Choroid plexus epithelial cell (primary cell): Measurements from ENCODE around the gene RIMKLB.

Experiments
- DNase-seq: peaks from one replicate; pipeline ENCODE4 v3.0.0-alpha.2; 2010; ENCODE audit warnings: low read depth
- H3K4me3 ChIP-seq: 2 replicates; pipeline ENCODE4 v1.5.1; 2011; ENCODE audit warnings: low read depth, mild to moderate bottlenecking, control low read depth, low read length, moderate library complexity
- TF ChIP-seq, protein P1 (sequence below): conservative IDR thresholded peaks from 2 replicates; pipeline ENCODE4 v1.5.1; 2011; ENCODE audit warnings: low read depth, mild to moderate bottlenecking, control low read depth, inconsistent platforms, low read length, moderate library complexity

RIMKLB gene

DNA sequence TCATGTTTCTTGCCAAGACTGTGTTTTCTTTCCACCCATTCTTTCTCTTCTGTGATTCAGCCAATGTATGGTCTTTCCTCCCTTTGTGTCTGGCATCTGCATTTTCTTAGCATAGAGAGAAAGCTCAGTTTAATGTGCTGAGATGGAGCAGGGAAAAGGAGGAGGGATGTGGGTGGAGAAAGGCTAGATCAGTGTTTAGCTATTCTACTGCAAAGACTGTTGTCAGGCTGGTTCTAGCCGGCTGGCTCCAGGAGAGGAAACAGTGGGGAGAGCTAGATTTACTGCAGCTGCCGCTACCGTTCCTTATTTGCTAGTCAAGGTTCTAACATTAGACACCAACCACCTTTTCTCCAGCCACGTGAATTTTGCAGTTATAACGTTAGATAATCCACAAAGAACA lies 5.2 kb upstream of the RIMKLB start:
- TF ChIP-seq, protein P1, sequence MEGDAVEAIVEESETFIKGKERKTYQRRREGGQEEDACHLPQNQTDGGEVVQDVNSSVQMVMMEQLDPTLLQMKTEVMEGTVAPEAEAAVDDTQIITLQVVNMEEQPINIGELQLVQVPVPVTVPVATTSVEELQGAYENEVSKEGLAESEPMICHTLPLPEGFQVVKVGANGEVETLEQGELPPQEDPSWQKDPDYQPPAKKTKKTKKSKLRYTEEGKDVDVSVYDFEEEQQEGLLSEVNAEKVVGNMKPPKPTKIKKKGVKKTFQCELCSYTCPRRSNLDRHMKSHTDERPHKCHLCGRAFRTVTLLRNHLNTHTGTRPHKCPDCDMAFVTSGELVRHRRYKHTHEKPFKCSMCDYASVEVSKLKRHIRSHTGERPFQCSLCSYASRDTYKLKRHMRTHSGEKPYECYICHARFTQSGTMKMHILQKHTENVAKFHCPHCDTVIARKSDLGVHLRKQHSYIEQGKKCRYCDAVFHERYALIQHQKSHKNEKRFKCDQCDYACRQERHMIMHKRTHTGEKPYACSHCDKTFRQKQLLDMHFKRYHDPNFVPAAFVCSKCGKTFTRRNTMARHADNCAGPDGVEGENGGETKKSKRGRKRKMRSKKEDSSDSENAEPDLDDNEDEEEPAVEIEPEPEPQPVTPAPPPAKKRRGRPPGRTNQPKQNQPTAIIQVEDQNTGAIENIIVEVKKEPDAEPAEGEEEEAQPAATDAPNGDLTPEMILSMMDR, result no peak
- H3K4me3 ChIP-seq, result no peak overlapping the region
- DNase-seq, result peak; percentile 75

DNA sequence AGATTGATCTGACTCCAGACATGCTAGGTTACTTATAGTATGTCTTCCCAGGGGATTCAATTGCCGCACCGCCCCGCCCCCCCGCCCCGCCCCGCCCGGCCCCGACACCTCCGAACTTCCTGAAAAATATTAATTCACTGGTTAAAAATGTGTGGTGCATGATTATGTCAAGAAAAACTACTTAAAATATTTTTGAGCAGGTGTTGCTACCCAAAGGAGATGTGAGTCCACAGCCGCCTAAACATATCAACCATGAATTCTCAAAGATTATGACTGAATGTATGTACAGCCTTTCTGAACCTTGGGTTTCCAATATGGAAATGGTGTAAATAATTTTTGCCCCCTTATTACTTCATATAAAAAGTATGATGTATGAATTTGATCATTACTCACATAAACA lies 2.7 kb upstream of the RIMKLB start:
- no peak for DNase-seq
- H3K4me3 ChIP-seq, result no peak overlapping the region
- TF ChIP-seq, protein P1, result no peak

- DNase-seq, result no peak
- TF ChIP-seq, protein P1, result no peak
- peak overlapping the region; percentile 90 for H3K4me3 ChIP-seq
These were observed 1.2 kb upstream of the RIMKLB start for GRCh38 chr12:8696442-8697090.

DNA sequence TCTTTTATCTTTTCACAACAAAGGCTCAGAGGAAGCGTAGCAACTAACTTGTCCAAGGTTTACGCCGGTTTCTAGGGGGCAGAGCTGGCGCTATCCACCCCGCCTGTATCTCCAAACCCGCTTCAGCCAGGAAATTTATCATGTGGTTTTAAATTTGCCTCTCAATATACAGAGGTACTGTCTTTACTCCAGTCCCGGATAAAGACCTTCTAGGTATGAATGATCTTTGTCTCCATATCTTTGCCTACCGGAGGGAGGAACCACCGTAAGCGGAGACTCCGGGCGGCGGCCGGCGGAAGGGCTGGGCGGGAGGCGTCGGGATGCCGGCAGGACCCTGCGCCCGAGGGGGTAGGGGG lies 693 bp upstream of the RIMKLB start:
- peak; percentile 62 for DNase-seq
- TF ChIP-seq, protein P1, result peak; percentile 6
- peak overlapping the region; percentile 90 for H3K4me3 ChIP-seq

- peak overlapping the region; percentile 90 for H3K4me3 ChIP-seq
- TF ChIP-seq, protein P1, result no peak
- DNase-seq, result no peak
These were observed 501 bp downstream of the RIMKLB start for GRCh38 chr12:8698132-8698851.

DNA sequence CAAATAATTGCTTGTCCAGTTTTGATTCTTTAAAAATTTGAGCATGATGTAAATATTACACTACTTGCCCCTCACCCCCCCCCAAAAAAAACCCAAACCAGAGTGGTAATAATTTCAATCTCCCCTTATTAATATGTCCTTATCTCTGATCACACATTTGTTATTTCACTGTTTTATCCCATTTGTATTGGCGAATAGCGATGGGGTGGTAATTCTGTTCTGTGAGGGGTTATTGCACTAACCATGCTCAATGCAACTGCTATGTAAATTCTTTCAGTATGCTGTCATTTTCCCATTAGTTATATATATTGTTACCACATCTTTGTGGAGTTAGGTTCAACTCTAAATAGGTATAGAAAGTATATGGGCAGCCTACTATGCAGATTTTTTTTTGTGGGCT lies 1.1 kb downstream of the RIMKLB start:
- TF ChIP-seq, protein P1, result no peak
- DNase-seq, result peak; percentile 45
- peak overlapping the region; percentile 90 for H3K4me3 ChIP-seq

DNA sequence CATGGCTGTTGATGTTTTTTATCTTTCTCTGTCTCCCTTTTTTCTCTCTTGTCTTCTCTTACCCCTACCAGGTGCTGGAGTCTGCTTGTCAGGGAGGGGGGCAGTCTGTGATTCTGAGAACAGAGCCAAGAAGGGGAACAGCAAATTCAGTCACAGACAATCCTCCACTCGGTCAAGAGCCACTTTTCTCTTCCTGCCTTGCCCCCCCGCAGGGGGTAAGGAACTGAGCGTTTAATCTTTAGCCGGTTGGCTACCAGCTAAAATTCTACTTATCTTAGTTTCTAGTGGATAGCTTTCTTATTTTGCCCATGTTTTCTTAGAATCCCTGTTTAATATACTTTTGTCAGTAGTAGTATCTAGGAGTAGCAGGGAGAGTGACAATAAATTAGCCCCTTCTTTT lies 1.9 kb downstream of the RIMKLB start:
- DNase-seq, result no peak
- TF ChIP-seq, protein P1, result no peak
- peak overlapping the region; percentile 7 for H3K4me3 ChIP-seq
